ENCODE data around the gene C4BPB. TPM values are rescaled to one million over a fixed set of nuclear protein-coding genes. Genes with fewer than 3 reads are reported as not detected.

Gene C4BPB
- total RNA-seq, 3 donors from 2014 or later (not counting 1 experiment from before 2014, with no cell fraction given): not detected

DNA sequence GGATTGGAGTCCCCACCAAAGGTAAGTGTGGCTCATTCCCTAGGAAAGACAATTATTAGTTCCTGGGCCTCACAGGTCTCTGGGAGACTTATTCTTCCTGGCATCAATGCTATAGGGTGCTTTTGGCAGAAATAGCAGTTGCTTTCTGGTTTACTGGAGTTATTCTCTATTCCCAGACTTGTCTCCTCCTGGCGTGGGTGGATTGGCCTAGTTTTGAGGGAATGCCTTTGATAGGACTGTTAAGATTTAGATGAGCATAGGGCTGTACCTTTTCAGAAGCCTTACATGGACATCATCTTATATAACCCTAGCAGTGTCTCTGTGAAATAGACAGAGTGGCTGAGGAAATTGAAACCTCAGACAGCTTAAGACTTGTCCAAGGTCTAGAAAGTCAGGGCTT lies 26.6 kb upstream of the C4BPB start:
- Mint-ChIP-seq H3K4me3 (peak overlapping the region; percentile 22), H3K27me3 (ENCODE audit: low read depth in 2 of 2) (no peaks in the 10 kb centered on the region), H3K36me3 (no peaks in the 10 kb centered on the region), H3K4me1 (peaks cover 15 to 20% of the 10 kb centered on the region in 2 donors), H3K9me3 (no peaks in the 10 kb centered on the region), H3K27ac (peak overlapping the region; percentile 43 to 67)
- H3K27ac ChIP-seq (ENCODE audit: low read length): no peak overlapping the region
- H3K4me3 ChIP-seq (ENCODE audit: low read length): no peak overlapping the region
- H3K36me3 ChIP-seq (ENCODE audit: control insufficient read depth, insufficient read depth, low read length): peaks cover 5% of the 10 kb centered on the region
- ATAC-seq: no peak
- intact Hi-C loops (cut with micrococcal nuclease): no loop called here
- peaks cover 13% of the 10 kb centered on the region for H3K4me1 ChIP-seq (ENCODE audit: control insufficient read depth, insufficient read depth, low read length)
- 60% methylated on average over 1 of the region's 1 CpG for WGBS (ENCODE audit: insufficient coverage)
- H3K27me3 ChIP-seq (ENCODE audit: control insufficient read depth, insufficient read depth, low read length): no peaks in the 10 kb centered on the region
- TF ChIP-seq, protein P1, sequence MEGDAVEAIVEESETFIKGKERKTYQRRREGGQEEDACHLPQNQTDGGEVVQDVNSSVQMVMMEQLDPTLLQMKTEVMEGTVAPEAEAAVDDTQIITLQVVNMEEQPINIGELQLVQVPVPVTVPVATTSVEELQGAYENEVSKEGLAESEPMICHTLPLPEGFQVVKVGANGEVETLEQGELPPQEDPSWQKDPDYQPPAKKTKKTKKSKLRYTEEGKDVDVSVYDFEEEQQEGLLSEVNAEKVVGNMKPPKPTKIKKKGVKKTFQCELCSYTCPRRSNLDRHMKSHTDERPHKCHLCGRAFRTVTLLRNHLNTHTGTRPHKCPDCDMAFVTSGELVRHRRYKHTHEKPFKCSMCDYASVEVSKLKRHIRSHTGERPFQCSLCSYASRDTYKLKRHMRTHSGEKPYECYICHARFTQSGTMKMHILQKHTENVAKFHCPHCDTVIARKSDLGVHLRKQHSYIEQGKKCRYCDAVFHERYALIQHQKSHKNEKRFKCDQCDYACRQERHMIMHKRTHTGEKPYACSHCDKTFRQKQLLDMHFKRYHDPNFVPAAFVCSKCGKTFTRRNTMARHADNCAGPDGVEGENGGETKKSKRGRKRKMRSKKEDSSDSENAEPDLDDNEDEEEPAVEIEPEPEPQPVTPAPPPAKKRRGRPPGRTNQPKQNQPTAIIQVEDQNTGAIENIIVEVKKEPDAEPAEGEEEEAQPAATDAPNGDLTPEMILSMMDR (IDR thresholded peaks at IDR 0.05): no peak
- no peak for DNase-seq
- H3K9me3 ChIP-seq (ENCODE audit: control insufficient read depth, insufficient read depth, low read length): no peaks in the 10 kb centered on the region

DNA sequence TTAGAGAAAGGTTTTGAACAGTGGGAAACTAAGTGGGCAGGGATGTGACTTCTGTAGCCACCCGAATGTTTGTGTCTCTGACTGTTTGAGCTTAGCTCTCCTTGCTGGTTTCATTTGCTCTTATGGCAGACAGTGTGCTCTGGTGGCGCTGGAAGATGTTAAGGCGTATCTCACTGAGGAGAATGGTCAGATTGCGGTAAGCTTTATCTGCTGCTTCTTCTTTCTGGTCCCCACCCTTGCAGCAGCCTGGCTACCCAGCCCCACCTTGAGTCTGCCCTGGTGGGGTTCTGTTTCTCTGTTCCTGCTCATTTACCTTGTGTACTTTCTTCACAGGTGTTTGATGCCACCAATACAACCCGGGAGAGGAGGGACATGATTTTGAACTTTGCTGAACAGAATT lies 25.6 kb upstream of the C4BPB start:
- WGBS (ENCODE audit: insufficient coverage): 71% methylated on average over 5 of the region's 5 CpGs
- H3K4me3 Mint-ChIP-seq: peak overlapping the region; percentile 22

DNA sequence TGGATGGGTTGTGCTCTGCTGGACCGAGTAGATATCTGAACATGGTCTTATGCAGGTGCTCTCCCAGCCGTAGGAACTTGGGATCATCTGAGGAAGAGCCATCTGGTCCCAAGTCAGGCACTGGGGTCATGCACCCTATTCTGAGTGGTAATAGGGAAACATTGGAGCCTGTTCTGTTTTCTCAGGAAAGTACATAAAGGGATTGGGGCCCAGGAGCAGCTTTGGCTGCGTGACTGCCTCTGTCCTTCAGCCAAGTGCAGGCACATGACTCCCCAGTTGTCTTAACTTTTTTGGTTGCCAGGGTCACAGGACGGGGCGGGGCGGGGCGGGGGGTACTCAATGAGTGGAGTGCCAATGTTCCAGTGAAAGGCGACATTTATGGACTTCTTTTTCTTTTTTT lies 24.1 kb upstream of the C4BPB start:
- ATAC-seq (no peak), DNase-seq (no peak)
- no peak overlapping the region for H3K4me3 ChIP-seq (ENCODE audit: low read length)
- 90% methylated on average over 8 of the region's 8 CpGs for WGBS (ENCODE audit: insufficient coverage)
- intact Hi-C loops (cut with micrococcal nuclease): no loop called here
- peaks cover 15% of the 10 kb centered on the region for H3K4me1 ChIP-seq (ENCODE audit: control insufficient read depth, insufficient read depth, low read length)
- Mint-ChIP-seq H3K36me3 (no peaks in the 10 kb centered on the region), H3K27ac (no peak overlapping the region), H3K4me3 (no peak overlapping the region), H3K4me1 (peaks cover 23 to 28% of the 10 kb centered on the region in 2 donors), H3K27me3 (ENCODE audit: low read depth in 2 of 2) (no peaks in the 10 kb centered on the region), H3K9me3 (no peaks in the 10 kb centered on the region)
- no peaks in the 10 kb centered on the region for H3K27me3 ChIP-seq (ENCODE audit: control insufficient read depth, insufficient read depth, low read length)
- no peaks in the 10 kb centered on the region for H3K9me3 ChIP-seq (ENCODE audit: control insufficient read depth, insufficient read depth, low read length)
- H3K36me3 ChIP-seq (ENCODE audit: control insufficient read depth, insufficient read depth, low read length): peaks cover 5% of the 10 kb centered on the region
- TF ChIP-seq, protein P1 (IDR thresholded peaks at IDR 0.05): no peak
- H3K27ac ChIP-seq (ENCODE audit: low read length): no peak overlapping the region

More for the DNA sequence above, 25.6 kb upstream of the C4BPB start:
- TF ChIP-seq, protein P1 (IDR thresholded peaks at IDR 0.05): no peak
- Mint-ChIP-seq H3K27me3 (ENCODE audit: low read depth in 2 of 2) (no peaks in the 10 kb centered on the region), H3K36me3 (no peaks in the 10 kb centered on the region), H3K4me1 (peaks cover 15 to 20% of the 10 kb centered on the region in 2 donors), H3K9me3 (no peaks in the 10 kb centered on the region), H3K27ac (peak overlapping the region; percentile 43 to 67)
- Histone ChIP-seq H3K27me3 (ENCODE audit: control insufficient read depth, insufficient read depth, low read length) (no peaks in the 10 kb centered on the region), H3K27ac (ENCODE audit: low read length) (no peak overlapping the region), H3K4me3 (ENCODE audit: low read length) (no peak overlapping the region), H3K36me3 (ENCODE audit: control insufficient read depth, insufficient read depth, low read length) (peaks cover 5% of the 10 kb centered on the region), H3K9me3 (ENCODE audit: control insufficient read depth, insufficient read depth, low read length) (no peaks in the 10 kb centered on the region), H3K4me1 (ENCODE audit: control insufficient read depth, insufficient read depth, low read length) (peaks cover 13% of the 10 kb centered on the region)
- intact Hi-C loops (cut with micrococcal nuclease): no loop called here
- DNase-seq (no peak), ATAC-seq (peak; percentile 40 to 79 (median 62))

DNA sequence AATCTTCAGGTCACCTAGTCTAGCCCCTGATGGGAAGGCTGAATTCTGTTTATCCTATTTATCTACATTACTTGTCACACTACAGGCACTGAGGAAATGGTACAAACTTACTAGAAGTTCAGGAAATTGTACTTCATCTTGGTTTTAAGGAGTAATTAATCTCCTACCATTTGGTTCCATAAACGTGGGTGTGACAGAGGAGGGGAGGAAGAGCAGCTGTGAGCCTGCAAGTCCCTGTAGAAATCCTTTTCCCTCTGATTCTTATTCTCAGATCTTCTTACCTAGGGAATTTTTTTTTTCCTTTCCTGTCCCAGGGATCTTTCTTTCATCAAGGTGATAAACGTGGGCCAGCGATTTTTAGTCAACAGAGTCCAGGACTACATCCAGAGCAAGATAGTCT lies 21.5 kb upstream of the C4BPB start:
- no peak overlapping the region for H3K27ac ChIP-seq (ENCODE audit: low read length)
- 80% methylated on average over 3 of the region's 3 CpGs for WGBS (ENCODE audit: insufficient coverage)
- H3K27me3 Mint-ChIP-seq (ENCODE audit: low read depth in 2 of 2): no peaks in the 10 kb centered on the region

More for the DNA sequence above, 21.5 kb upstream of the C4BPB start:
- TF ChIP-seq, protein P1 (IDR thresholded peaks at IDR 0.05): no peak
- Histone ChIP-seq H3K9me3 (ENCODE audit: control insufficient read depth, insufficient read depth, low read length) (no peaks in the 10 kb centered on the region), H3K36me3 (ENCODE audit: control insufficient read depth, insufficient read depth, low read length) (peaks cover 2% of the 10 kb centered on the region), H3K4me1 (ENCODE audit: control insufficient read depth, insufficient read depth, low read length) (peaks cover 38% of the 10 kb centered on the region), H3K27me3 (ENCODE audit: control insufficient read depth, insufficient read depth, low read length) (no peaks in the 10 kb centered on the region), H3K4me3 (ENCODE audit: low read length) (no peak overlapping the region)
- no peak overlapping the region for H3K27ac Mint-ChIP-seq
- ATAC-seq: no peak
- no peak for DNase-seq
- H3K9me3 Mint-ChIP-seq: no peaks in the 10 kb centered on the region
- H3K4me3 Mint-ChIP-seq: no peak overlapping the region
- H3K36me3 Mint-ChIP-seq: no peaks in the 10 kb centered on the region
- intact Hi-C loops (cut with micrococcal nuclease): no loop called here
- peaks cover 38 to 44% of the 10 kb centered on the region in 2 donors for H3K4me1 Mint-ChIP-seq
